ENCODE results near the gene PHLDA2. TPM values are rescaled to one million over a fixed set of nuclear protein-coding genes. Genes with fewer than 3 reads are reported as not detected.

Gene PHLDA2
- polyA plus RNA-seq, 4 donors: 5.7 to 55.1 (median 25.2) TPM

GRCh38 chr11:2951231-2952110 lies 22.3 kb upstream of the PHLDA2 start:
- 75 to 85% (median 79%) methylated on average over 9 of the region's 9 CpGs for WGBS, 3 donors
- peak overlapping the region in 1 of 3 donors; percentile 22 for H3K27ac ChIP-seq (ENCODE audit: low read depth in 1 of 3, low read length in 2 of 3)
- peaks cover 13 to 73% (median 45%) of the 10 kb centered on the region in 3 donors for H3K36me3 ChIP-seq (ENCODE audit: control insufficient read depth in 3 of 3, insufficient read depth in 2 of 3, low read depth in 1 of 3, low read length in 3 of 3)
- no peak overlapping the region for H3K4me3 ChIP-seq (ENCODE audit: low read depth in 1 of 3, low read length in 3 of 3)
- no peaks in the 10 kb centered on the region for H3K27me3 ChIP-seq (ENCODE audit: control insufficient read depth in 3 of 3, insufficient read depth in 3 of 3, low read length in 3 of 3)
- no peak for FAIRE-seq
- DNase-seq: no peak
- no peaks in the 10 kb centered on the region for H3K9me3 ChIP-seq (ENCODE audit: control insufficient read depth in 2 of 2, insufficient read depth in 1 of 2, low read depth in 1 of 2, low read length in 1 of 2)
- no peaks in the 10 kb centered on the region for H3K4me1 ChIP-seq (ENCODE audit: control insufficient read depth in 3 of 3, insufficient read depth in 2 of 3, low read depth in 1 of 3, low read length in 2 of 3)

GRCh38 chr11:2950825-2951224 lies 21.6 kb upstream of the PHLDA2 start:
- Histone ChIP-seq H3K9me3 (ENCODE audit: control insufficient read depth in 2 of 2, insufficient read depth in 1 of 2, low read depth in 1 of 2, low read length in 1 of 2) (no peaks in the 10 kb centered on the region), H3K27me3 (ENCODE audit: control insufficient read depth in 3 of 3, insufficient read depth in 3 of 3, low read length in 3 of 3) (no peaks in the 10 kb centered on the region), H3K4me1 (ENCODE audit: control insufficient read depth in 3 of 3, insufficient read depth in 2 of 3, low read depth in 1 of 3, low read length in 2 of 3) (peaks cover 0 to 4% (median 2%) of the 10 kb centered on the region in 3 donors), H3K4me3 (ENCODE audit: low read depth in 1 of 3, low read length in 3 of 3) (no peak overlapping the region), H3K27ac (ENCODE audit: low read depth in 1 of 3, low read length in 2 of 3) (no peak overlapping the region), H3K36me3 (ENCODE audit: control insufficient read depth in 3 of 3, insufficient read depth in 2 of 3, low read depth in 1 of 3, low read length in 3 of 3) (peaks cover 11 to 69% (median 39%) of the 10 kb centered on the region in 3 donors)
- 75 to 90% (median 86%) methylated on average over 1 of the region's 1 CpG for WGBS, 3 donors
- DNase-seq: no peak
- no peak for FAIRE-seq

GRCh38 chr11:2949920-2950319 lies 20.7 kb upstream of the PHLDA2 start:
- WGBS, 3 donors: 93 to 94% (median 93%) methylated on average over 11 of the region's 11 CpGs
- peaks cover 0 to 12% (median 3%) of the 10 kb centered on the region in 3 donors for H3K4me1 ChIP-seq (ENCODE audit: control insufficient read depth in 3 of 3, insufficient read depth in 2 of 3, low read depth in 1 of 3, low read length in 2 of 3)
- H3K36me3 ChIP-seq (ENCODE audit: control insufficient read depth in 3 of 3, insufficient read depth in 2 of 3, low read depth in 1 of 3, low read length in 3 of 3): peaks cover 8 to 69% (median 31%) of the 10 kb centered on the region in 3 donors
- no peak overlapping the region for H3K4me3 ChIP-seq (ENCODE audit: low read depth in 1 of 3, low read length in 3 of 3)
- no peak for DNase-seq
- no peaks in the 10 kb centered on the region for H3K9me3 ChIP-seq (ENCODE audit: control insufficient read depth in 2 of 2, insufficient read depth in 1 of 2, low read depth in 1 of 2, low read length in 1 of 2)
- FAIRE-seq: no peak
- H3K27me3 ChIP-seq (ENCODE audit: control insufficient read depth in 3 of 3, insufficient read depth in 3 of 3, low read length in 3 of 3): no peaks in the 10 kb centered on the region
- no peak overlapping the region for H3K27ac ChIP-seq (ENCODE audit: low read depth in 1 of 3, low read length in 2 of 3)

GRCh38 chr11:2947744-2948143 lies 18.5 kb upstream of the PHLDA2 start:
- no peak for FAIRE-seq
- no peak for DNase-seq
- no peaks in the 10 kb centered on the region for H3K27me3 ChIP-seq (ENCODE audit: control insufficient read depth in 3 of 3, insufficient read depth in 3 of 3, low read length in 3 of 3)
- H3K4me1 ChIP-seq (ENCODE audit: control insufficient read depth in 3 of 3, insufficient read depth in 2 of 3, low read depth in 1 of 3, low read length in 2 of 3): peaks cover 0 to 16% (median 3%) of the 10 kb centered on the region in 3 donors
- H3K36me3 ChIP-seq (ENCODE audit: control insufficient read depth in 3 of 3, insufficient read depth in 2 of 3, low read depth in 1 of 3, low read length in 3 of 3): peaks cover 2 to 71% (median 21%) of the 10 kb centered on the region in 3 donors
- H3K9me3 ChIP-seq (ENCODE audit: control insufficient read depth in 2 of 2, insufficient read depth in 1 of 2, low read depth in 1 of 2, low read length in 1 of 2): no peaks in the 10 kb centered on the region
- H3K4me3 ChIP-seq (ENCODE audit: low read depth in 1 of 3, low read length in 3 of 3): no peak overlapping the region
- H3K27ac ChIP-seq (ENCODE audit: low read depth in 1 of 3, low read length in 2 of 3): no peak overlapping the region
- WGBS, 3 donors: 87 to 92% (median 89%) methylated on average over 11 of the region's 11 CpGs

- no peaks in the 10 kb centered on the region for H3K9me3 ChIP-seq (ENCODE audit: control insufficient read depth in 2 of 2, insufficient read depth in 1 of 2, low read depth in 1 of 2, low read length in 1 of 2)
- peaks cover 0 to 22% (median 8%) of the 10 kb centered on the region in 3 donors for H3K4me1 ChIP-seq (ENCODE audit: control insufficient read depth in 3 of 3, insufficient read depth in 2 of 3, low read depth in 1 of 3, low read length in 2 of 3)
- peak overlapping the region in 1 of 3 donors; percentile 45 for H3K27ac ChIP-seq (ENCODE audit: low read depth in 1 of 3, low read length in 2 of 3)
- FAIRE-seq (no peak), DNase-seq (no peak)
- no peaks in the 10 kb centered on the region for H3K27me3 ChIP-seq (ENCODE audit: control insufficient read depth in 3 of 3, insufficient read depth in 3 of 3, low read length in 3 of 3)
- WGBS, 3 donors: 68 to 75% (median 71%) methylated on average over 8 of the region's 8 CpGs
- no peak overlapping the region for H3K4me3 ChIP-seq (ENCODE audit: low read depth in 1 of 3, low read length in 3 of 3)
- H3K36me3 ChIP-seq (ENCODE audit: control insufficient read depth in 3 of 3, insufficient read depth in 2 of 3, low read depth in 1 of 3, low read length in 3 of 3): peaks cover 2 to 62% (median 15%) of the 10 kb centered on the region in 3 donors
Observed at GRCh38 chr11:2945757-2946287, 16.6 kb upstream of the PHLDA2 start.

GRCh38 chr11:2945031-2945756 lies 16.0 kb upstream of the PHLDA2 start:
- WGBS, 3 donors: 18 to 26% (median 21%) methylated on average over 16 of the region's 16 CpGs
- peak overlapping the region in 2 of 3 donors; percentile 17 to 45 for H3K27ac ChIP-seq (ENCODE audit: low read depth in 1 of 3, low read length in 2 of 3)
- DNase-seq (peak; percentile 78 to 83), FAIRE-seq (peak; percentile 79)
- no peaks in the 10 kb centered on the region for H3K27me3 ChIP-seq (ENCODE audit: control insufficient read depth in 3 of 3, insufficient read depth in 3 of 3, low read length in 3 of 3)
- H3K36me3 ChIP-seq (ENCODE audit: control insufficient read depth in 3 of 3, insufficient read depth in 2 of 3, low read depth in 1 of 3, low read length in 3 of 3): peaks cover 2 to 62% (median 15%) of the 10 kb centered on the region in 3 donors
- no peak overlapping the region for H3K4me3 ChIP-seq (ENCODE audit: low read depth in 1 of 3, low read length in 3 of 3)
- no peaks in the 10 kb centered on the region for H3K9me3 ChIP-seq (ENCODE audit: control insufficient read depth in 2 of 2, insufficient read depth in 1 of 2, low read depth in 1 of 2, low read length in 1 of 2)
- peaks cover 0 to 28% (median 9%) of the 10 kb centered on the region in 3 donors for H3K4me1 ChIP-seq (ENCODE audit: control insufficient read depth in 3 of 3, insufficient read depth in 2 of 3, low read depth in 1 of 3, low read length in 2 of 3)

- Histone ChIP-seq H3K4me3 (ENCODE audit: low read depth in 1 of 3, low read length in 3 of 3) (no peak overlapping the region), H3K27me3 (ENCODE audit: control insufficient read depth in 3 of 3, insufficient read depth in 3 of 3, low read length in 3 of 3) (no peaks in the 10 kb centered on the region), H3K4me1 (ENCODE audit: control insufficient read depth in 3 of 3, insufficient read depth in 2 of 3, low read depth in 1 of 3, low read length in 2 of 3) (peaks cover 0 to 31% (median 9%) of the 10 kb centered on the region in 3 donors), H3K36me3 (ENCODE audit: control insufficient read depth in 3 of 3, insufficient read depth in 2 of 3, low read depth in 1 of 3, low read length in 3 of 3) (peaks cover 2 to 56% (median 10%) of the 10 kb centered on the region in 3 donors), H3K9me3 (ENCODE audit: control insufficient read depth in 2 of 2, insufficient read depth in 1 of 2, low read depth in 1 of 2, low read length in 1 of 2) (peaks cover 0 to 3% of the 10 kb centered on the region in 2 donors), H3K27ac (ENCODE audit: low read depth in 1 of 3, low read length in 2 of 3) (peak overlapping the region in 2 of 3 donors; percentile 17 to 45)
- FAIRE-seq (no peak), DNase-seq (no peak)
- 85 to 91% (median 90%) methylated on average over 24 of the region's 24 CpGs for WGBS, 3 donors
Observed at GRCh38 chr11:2944530-2944929, 15.3 kb upstream of the PHLDA2 start.

GRCh38 chr11:2943711-2944118 lies 14.5 kb upstream of the PHLDA2 start:
- peak overlapping the region in 1 of 3 donors; percentile 55 for H3K27ac ChIP-seq (ENCODE audit: low read depth in 1 of 3, low read length in 2 of 3)
- peaks cover 0 to 52% (median 7%) of the 10 kb centered on the region in 3 donors for H3K36me3 ChIP-seq (ENCODE audit: control insufficient read depth in 3 of 3, insufficient read depth in 2 of 3, low read depth in 1 of 3, low read length in 3 of 3)
- peaks cover 0 to 31% (median 9%) of the 10 kb centered on the region in 3 donors for H3K4me1 ChIP-seq (ENCODE audit: control insufficient read depth in 3 of 3, insufficient read depth in 2 of 3, low read depth in 1 of 3, low read length in 2 of 3)
- FAIRE-seq: no peak
- no peak overlapping the region for H3K4me3 ChIP-seq (ENCODE audit: low read depth in 1 of 3, low read length in 3 of 3)
- peak; percentile 52 to 81 for DNase-seq
- no peaks in the 10 kb centered on the region for H3K27me3 ChIP-seq (ENCODE audit: control insufficient read depth in 3 of 3, insufficient read depth in 3 of 3, low read length in 3 of 3)
- peaks cover 0 to 11% of the 10 kb centered on the region in 2 donors for H3K9me3 ChIP-seq (ENCODE audit: control insufficient read depth in 2 of 2, insufficient read depth in 1 of 2, low read depth in 1 of 2, low read length in 1 of 2)
- 19 to 50% (median 34%) methylated on average over 12 of the region's 12 CpGs for WGBS, 3 donors
